T1000 (cell line): ENCODE data around the gene CWH43.
"Not testable (repeated sequence)": the region's sequence is repeated elsewhere in the genome, so short reads cannot be mapped to it uniquely, and the experiment has no call there.

Experiments
- DNase-seq: peaks from one replicate; lab custom pipeline; 2025; ENCODE audit warnings: mixed read lengths; lab: John Stamatoyannopoulos, UW

The CWH43 gene

GRCh38 chr4:48985976-48986653 lies at the start of gene CWH43:
CWH43 (plus strand) TSS chr4:48986275; CDS start chr4:48986430, 155 bp downstream.
- no peak for DNase-seq

- DNase-seq, result no peak
Measured at GRCh38 chr4:48937033-48937432, 49.0 kb upstream of the CWH43 start.

- no peak for DNase-seq
Measured at GRCh38 chr4:48938831-48939230, 47.2 kb upstream of the CWH43 start.

- peak; percentile 78 for DNase-seq
Measured at GRCh38 chr4:48939785-48940184, 46.3 kb upstream of the CWH43 start.

GRCh38 chr4:48943387-48943786 lies 42.7 kb upstream of the CWH43 start:
- DNase-seq, result no peak

GRCh38 chr4:48944252-48944651 lies 41.8 kb upstream of the CWH43 start:
- peak; percentile 49 for DNase-seq

- no peak for DNase-seq
Measured at GRCh38 chr4:48944756-48945241, 41.3 kb upstream of the CWH43 start.

GRCh38 chr4:48945981-48946380 lies 40.1 kb upstream of the CWH43 start:
- DNase-seq, result no peak

- DNase-seq, result no peak
Measured at GRCh38 chr4:48947731-48948130, 38.3 kb upstream of the CWH43 start.

- no peak for DNase-seq
Measured at GRCh38 chr4:48949086-48949485, 37.0 kb upstream of the CWH43 start.

- peak; percentile 16 for DNase-seq
Measured at GRCh38 chr4:48949518-48950219, 36.4 kb upstream of the CWH43 start.

GRCh38 chr4:48954314-48954713 lies 31.8 kb upstream of the CWH43 start:
- DNase-seq, result no peak

GRCh38 chr4:48957366-48957765 lies 28.7 kb upstream of the CWH43 start:
- DNase-seq, result not testable (repeated sequence)

GRCh38 chr4:48958582-48958981 lies 27.5 kb upstream of the CWH43 start:
- DNase-seq, result no peak

- DNase-seq, result no peak
Measured at GRCh38 chr4:48960988-48961635, 25.0 kb upstream of the CWH43 start.

- no peak for DNase-seq
Measured at GRCh38 chr4:48962636-48963035, 23.4 kb upstream of the CWH43 start.

GRCh38 chr4:48963042-48963679 lies 22.9 kb upstream of the CWH43 start:
- DNase-seq, result peak; percentile 82

- no peak for DNase-seq
Measured at GRCh38 chr4:48967101-48967500, 19.0 kb upstream of the CWH43 start.

- no peak for DNase-seq
Measured at GRCh38 chr4:48967631-48968030, 18.4 kb upstream of the CWH43 start.

GRCh38 chr4:48968814-48969213 lies 17.3 kb upstream of the CWH43 start:
- no peak for DNase-seq

- peak; percentile 61 for DNase-seq
Measured at GRCh38 chr4:48970471-48970921, 15.6 kb upstream of the CWH43 start.

GRCh38 chr4:48974979-48975640 lies 11.0 kb upstream of the CWH43 start:
- DNase-seq, result no peak
